ELR (cell line): ENCODE results near the gene PCNX1.
"Not testable (repeated sequence)": the region's sequence is repeated elsewhere in the genome, so short reads cannot be mapped to it uniquely, and the experiment has no call there.

ENCODE experiments used
- DNase-seq: peaks from one replicate; pipeline ENCODE4 v3.0.0-alpha.2; 2015; ENCODE audit warnings: low read depth

PCNX1 gene

DNA sequence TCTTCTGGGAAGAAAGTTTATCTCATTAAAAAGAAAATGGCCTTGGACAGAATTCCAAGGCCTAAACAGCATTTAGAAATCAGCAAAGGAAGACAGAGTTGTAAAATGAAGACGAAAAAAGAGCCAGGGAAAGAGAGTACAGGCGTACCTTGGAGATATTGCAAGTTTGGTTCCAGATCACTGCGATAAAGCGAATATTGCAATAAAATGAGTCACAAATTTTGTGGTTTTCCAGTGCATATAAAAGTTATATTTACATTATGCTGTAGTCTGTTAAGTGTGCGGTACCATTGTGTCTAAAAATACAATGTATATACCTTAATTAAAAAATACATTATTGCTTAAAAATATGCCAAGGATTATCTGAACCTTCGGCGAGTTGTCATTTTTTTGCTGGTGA lies 9.0 kb downstream of the PCNX1 start:
- DNase-seq = peak; percentile 19

DNA sequence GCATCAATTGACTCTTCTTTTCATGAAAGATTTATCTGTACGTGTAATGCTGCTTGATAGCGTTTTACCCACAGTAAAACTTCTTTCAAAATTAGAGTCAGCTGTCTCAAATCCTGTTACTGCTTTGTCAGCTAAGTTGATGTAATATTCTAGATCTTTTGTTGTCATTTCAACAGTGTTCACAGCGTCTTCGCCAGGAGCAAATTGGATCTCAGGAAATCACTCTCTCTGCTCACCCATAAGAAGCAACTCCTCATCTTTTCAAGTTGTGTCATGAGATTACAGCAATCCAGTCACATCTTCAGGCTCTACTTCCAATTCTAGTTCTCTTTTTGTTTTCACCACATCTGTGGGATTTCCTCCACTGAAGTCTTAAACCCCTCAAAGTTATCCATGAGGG lies 9.5 kb downstream of the PCNX1 start:
- no peak for DNase-seq

- no peak for DNase-seq
These were observed 10.4 kb downstream of the PCNX1 start for GRCh38 chr14:70917633-70918032.

DNA sequence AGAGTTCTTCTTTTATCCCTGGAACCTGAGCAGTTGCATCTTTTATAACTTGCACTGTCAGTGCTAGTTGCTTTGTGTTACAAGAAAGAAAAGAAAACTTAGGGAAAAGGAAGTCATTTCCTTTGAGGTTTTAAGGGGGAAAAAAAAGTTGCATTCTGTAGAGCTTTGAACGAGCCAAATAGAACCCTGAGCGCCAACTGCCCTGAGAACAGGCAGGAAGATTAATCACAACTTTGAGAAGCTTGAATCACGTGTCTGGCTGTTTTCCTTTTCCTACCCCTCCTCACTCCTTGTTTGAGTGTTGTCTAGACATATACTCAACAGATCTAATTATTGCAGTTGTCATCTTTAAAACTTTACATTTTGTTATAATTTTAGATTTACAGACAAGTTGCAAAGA lies 12.5 kb downstream of the PCNX1 start:
- DNase-seq = peak; percentile 69

DNA sequence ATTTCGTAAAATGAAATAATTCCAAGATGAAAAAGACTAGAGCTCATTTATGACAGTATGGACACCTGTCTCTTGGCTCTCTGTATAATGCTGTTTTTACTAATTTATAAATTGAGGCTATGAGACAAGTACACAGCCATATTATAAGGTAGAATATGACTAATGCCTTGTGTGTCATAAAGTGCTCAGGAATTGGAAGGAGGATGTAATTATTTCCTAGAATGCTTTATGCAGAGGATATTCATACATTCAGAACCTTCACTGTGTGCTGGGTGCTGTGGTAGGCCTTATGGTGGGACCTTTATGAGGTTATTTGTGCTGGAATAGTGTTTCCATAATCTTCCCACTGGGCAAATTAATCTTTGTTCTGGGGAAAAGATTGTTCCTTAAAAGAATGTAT lies 13.3 kb downstream of the PCNX1 start:
- DNase-seq = peak; percentile 69

- peak; percentile 78 for DNase-seq
These were observed 14.4 kb downstream of the PCNX1 start for GRCh38 chr14:70921669-70922068.

DNA sequence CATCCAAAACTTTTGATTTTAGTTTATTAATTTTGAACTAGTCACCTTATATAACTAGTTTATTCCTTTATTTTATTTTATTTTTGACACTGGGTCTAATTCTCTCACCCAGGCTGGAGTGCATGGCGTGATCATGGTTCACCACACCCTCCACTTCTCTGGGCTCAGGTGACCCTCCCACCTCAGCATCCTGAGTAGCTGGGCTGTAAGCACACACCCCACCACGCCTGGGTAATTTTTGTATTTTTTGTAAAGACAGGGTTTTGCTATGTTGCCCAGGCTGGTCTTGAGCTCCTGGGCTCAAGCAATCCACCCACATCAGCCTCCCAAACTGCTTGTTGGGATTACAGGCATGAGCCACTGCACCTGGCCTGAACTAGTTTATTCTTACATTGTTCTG lies 17.3 kb downstream of the PCNX1 start:
- DNase-seq = no peak

GRCh38 chr14:70926235-70926830 lies 19.1 kb downstream of the PCNX1 start:
- DNase-seq = no peak

DNA sequence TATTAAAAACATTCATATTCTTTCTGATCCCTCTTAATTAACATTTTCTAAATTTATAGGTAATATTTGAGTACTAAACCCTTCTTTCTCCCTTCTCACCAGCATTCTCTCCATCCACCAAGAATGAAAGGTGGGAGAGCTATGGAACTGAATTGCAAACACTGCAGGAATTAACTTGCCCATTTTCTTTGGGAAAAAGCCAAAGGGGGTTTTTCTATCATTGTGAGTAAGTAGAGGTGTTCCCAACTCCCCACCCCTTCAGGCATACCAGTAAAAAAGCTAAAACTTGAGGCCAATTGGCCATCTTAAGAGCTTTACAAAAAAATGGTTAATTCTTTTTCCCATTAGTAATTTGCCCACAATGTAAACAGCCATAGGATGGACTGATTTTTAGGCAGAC lies 23.7 kb downstream of the PCNX1 start:
- DNase-seq = peak; percentile 16

- no peak for DNase-seq
These were observed 26.8 kb downstream of the PCNX1 start for GRCh38 chr14:70934084-70934483.

DNA sequence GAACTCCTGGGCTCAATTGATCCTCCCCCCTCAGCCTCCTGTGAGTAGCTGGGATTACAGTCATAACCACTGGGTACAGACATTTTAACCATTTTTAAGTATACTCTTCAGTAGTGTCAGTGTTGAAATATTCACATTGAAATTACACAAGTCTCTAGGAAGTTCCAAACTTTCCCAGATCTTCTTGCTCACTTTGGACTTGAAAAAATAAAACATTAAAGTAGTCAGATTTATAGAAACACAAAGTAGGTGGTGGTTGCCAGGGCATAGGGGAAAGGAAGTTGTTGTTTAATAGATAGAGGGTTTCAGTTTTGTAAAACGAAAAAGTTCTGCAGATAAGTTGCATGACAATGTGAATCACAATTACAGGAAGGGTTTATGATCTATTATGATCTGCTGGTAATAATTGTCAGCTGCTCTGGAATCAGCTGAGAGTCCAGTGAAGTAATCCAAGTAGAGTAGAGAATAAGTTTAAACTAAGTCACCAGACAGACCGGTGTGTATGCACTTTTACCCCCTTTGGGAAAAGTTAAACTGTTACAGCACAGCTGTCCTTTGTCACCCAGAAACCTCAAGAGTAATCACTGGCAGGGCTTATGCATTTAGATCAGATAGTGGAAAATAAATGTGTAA lies 27.4 kb downstream of the PCNX1 start:
- peak; percentile 18 for DNase-seq

DNA sequence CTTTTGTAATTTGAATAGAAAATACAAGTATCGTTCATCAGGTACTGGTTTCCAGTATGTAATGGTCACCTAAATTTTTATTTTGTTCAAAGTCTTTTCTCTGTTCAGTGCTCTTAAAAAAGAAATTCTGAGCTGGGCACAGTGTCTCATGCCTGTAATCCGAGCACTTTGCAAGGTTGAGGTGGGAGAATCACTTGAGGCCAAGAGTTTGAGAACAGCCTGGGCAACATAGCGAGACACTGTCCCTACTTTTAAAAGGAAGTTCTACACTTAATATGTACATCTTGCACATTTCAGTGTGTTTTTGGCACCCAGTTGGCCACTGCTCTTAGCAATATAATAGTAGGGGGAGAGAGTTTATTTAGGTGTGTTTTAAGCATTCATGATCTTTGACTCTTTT lies 27.9 kb downstream of the PCNX1 start:
- no peak for DNase-seq

- DNase-seq = not testable (repeated sequence)
These were observed 32.4 kb downstream of the PCNX1 start for GRCh38 chr14:70939693-70940092.

GRCh38 chr14:70941637-70942341 lies 34.5 kb downstream of the PCNX1 start:
- not testable (repeated sequence) for DNase-seq

- DNase-seq = no peak
These were observed 35.1 kb downstream of the PCNX1 start for GRCh38 chr14:70942342-70942706.

- not testable (repeated sequence) for DNase-seq
These were observed 35.5 kb downstream of the PCNX1 start for GRCh38 chr14:70942721-70943120.

DNA sequence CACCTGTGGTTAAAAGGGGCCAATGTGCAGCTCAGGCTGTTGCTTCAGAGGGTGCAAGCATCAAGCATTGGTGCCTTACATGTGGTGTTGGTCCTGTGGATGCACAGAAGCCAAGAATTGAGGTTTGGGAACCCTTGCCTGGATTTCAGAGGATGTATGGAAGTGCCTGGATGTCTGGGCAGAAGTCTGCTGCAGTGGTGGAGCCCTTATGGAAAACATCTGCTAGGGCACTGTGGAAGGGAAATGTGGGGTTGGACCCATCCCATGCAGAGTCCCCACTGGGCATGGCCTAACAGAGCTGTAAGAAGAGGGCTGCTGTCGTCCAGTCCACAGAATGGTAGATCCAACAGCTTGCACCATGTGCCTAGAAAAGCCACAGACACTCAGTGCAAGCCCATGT lies 36.6 kb downstream of the PCNX1 start:
- no peak for DNase-seq

- peak; percentile 8 for DNase-seq
These were observed 40.5 kb downstream of the PCNX1 start for GRCh38 chr14:70947739-70948138.

GRCh38 chr14:70952485-70952884 lies 45.2 kb downstream of the PCNX1 start:
- DNase-seq = no peak

GRCh38 chr14:70954068-70954467 lies 46.8 kb downstream of the PCNX1 start:
- DNase-seq = no peak

DNA sequence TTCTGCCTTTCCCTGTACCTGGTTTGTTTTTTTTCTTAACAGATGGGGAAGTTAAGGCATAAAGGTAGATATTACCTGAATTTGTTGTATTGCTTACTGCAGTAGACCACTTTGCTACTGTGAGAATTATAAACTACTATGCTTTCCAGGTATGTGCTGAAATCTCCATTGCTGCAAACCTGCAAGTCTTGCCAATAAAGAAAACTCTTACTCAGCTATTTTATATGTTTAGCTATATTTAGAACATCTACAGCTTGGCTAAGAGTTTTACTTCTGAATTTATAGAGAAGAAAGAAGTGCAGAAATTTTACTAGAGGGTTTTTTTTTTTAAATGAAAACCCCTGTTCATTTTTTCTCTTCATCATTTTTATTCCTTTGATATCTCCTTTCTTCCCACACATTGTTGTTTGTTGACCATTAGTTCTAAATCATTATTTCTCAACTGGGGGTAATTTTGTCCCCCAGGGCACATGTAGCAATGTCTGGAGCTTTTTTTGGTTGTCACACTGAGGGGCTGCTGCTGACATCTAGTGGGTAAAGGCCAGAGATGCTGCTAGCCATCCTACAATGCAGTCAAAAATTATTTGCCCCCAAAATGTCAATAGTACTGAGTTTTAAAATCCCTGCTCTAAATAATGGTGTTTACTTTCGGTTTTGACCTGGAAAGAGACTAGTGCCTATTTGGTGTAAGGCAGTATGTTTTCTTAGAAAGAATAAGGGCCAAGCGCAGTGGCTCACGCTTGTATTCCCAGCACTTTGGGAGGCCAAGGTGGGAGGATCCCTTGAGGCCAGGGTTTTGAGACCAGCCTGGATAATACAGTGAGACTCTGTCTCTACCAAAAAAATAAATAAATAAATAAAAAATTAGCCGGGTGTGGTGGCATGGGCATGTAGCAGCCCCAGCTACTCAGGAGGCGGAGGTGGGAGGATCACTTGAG lies 48.6 kb downstream of the PCNX1 start:
- peak; percentile 54 for DNase-seq

DNA sequence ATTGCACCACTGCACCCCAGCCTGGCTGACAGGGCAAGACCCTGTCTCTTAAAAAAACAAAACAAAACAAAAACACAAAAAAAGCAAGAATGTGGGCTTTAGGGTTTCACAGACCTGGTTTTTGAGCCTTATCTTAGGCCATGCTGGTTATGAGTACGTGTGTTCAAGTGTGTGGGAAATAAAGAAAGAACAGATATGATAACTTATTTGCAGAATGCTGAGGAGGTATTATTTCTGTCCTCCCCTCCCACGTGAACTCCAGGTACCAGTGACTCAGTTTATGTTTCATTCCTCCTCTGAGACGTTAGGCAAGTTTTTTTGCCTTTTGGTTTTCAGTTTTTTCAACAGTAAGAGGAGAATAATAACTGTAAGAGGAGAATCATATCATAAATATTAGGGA lies 49.3 kb downstream of the PCNX1 start:
- no peak for DNase-seq
